Parathyroid adenoma (tissue), 2 donors: ENCODE data around the gene IFITM10.

Experiments used
- H2AFZ ChIP-seq: fragments of 300-600 bp; sonication (generic); one replicate; pipeline ENCODE4 v1.7.0; 2017; ENCODE audit warnings: antibody characterized with exemption, mild to moderate bottlenecking
- H3K27ac ChIP-seq: fragments of 300-600 bp; sonication (generic); one replicate; pipeline ENCODE4 v1.7.0; 2017
- H3K27me3 ChIP-seq: fragments of 300-600 bp; sonication (generic); one replicate; pipeline ENCODE4 v1.7.0; 2017; ENCODE audit warnings: low read length; ENCODE audit not compliant: control insufficient read depth, insufficient read depth
- H3K36me3 ChIP-seq: fragments of 300-600 bp; sonication (generic); one replicate; pipeline ENCODE4 v1.7.0; 2017; ENCODE audit warnings: low read length; ENCODE audit not compliant: control insufficient read depth, insufficient read depth
- H3K4me1 ChIP-seq: fragments of 300-600 bp; sonication (generic); one replicate; pipeline ENCODE4 v1.7.0; 2017; ENCODE audit warnings: control low read depth
- H3K4me2 ChIP-seq: fragments of 300-600 bp; sonication (generic); one replicate; pipeline ENCODE4 v1.7.0; 2017; ENCODE audit warnings: low read length
- H3K4me3 ChIP-seq: fragments of 300-600 bp; sonication (generic); one replicate; pipeline ENCODE4 v1.7.0; 2017; ENCODE audit warnings: low read depth, low read length
- H3K79me2 ChIP-seq: fragments of 300-600 bp; sonication (generic); one replicate; pipeline ENCODE4 v1.7.0; 2017; ENCODE audit warnings: control low read depth
- H3K9ac ChIP-seq: fragments of 300-600 bp; sonication (generic); one replicate; pipeline ENCODE4 v1.7.0; 2017; ENCODE audit warnings: mild to moderate bottlenecking
- H3K9me3 ChIP-seq: fragments of 300-600 bp; sonication (generic); one replicate; pipeline ENCODE4 v1.7.0; 2017; ENCODE audit warnings: low read length; ENCODE audit not compliant: control insufficient read depth
- CTCF ChIP-seq: fragments of 300-600 bp; sonication (generic); IDR thresholded peaks from one replicate; pipeline ENCODE4 v1.7.0; 2017; ENCODE audit warnings: antibody characterized with exemption, mild to moderate bottlenecking
- donor health status: primary hyperparathyroidism.

Gene IFITM10

GRCh38 chr11:1751999-1752906 lies 1.9 kb upstream of the IFITM10 start:
- no peak overlapping the region for H3K9ac ChIP-seq
- no peak overlapping the region for H3K27ac ChIP-seq
- no peak overlapping the region for H2AFZ ChIP-seq
- no peaks in the 10 kb centered on the region for H3K27me3 ChIP-seq
- no peaks in the 10 kb centered on the region for H3K36me3 ChIP-seq
- no peaks in the 10 kb centered on the region for H3K9me3 ChIP-seq
- no peak overlapping the region for H3K4me3 ChIP-seq
- H3K4me2 ChIP-seq: no peak overlapping the region
- no peaks in the 10 kb centered on the region for H3K79me2 ChIP-seq
- no peak for TF ChIP-seq CTCF
- H3K4me1 ChIP-seq: no peaks in the 10 kb centered on the region

GRCh38 chr11:1751531-1751921 lies 1.1 kb upstream of the IFITM10 start:
- no peaks in the 10 kb centered on the region for H3K4me1 ChIP-seq
- H3K4me2 ChIP-seq: no peak overlapping the region
- H3K36me3 ChIP-seq: no peaks in the 10 kb centered on the region
- TF ChIP-seq CTCF: no peak
- H3K27me3 ChIP-seq: no peaks in the 10 kb centered on the region
- H2AFZ ChIP-seq: no peak overlapping the region
- H3K27ac ChIP-seq: no peak overlapping the region
- no peaks in the 10 kb centered on the region for H3K9me3 ChIP-seq
- no peaks in the 10 kb centered on the region for H3K79me2 ChIP-seq
- no peak overlapping the region for H3K9ac ChIP-seq
- no peak overlapping the region for H3K4me3 ChIP-seq

- no peak for TF ChIP-seq CTCF
- Histone ChIP-seq H3K9ac (no peak overlapping the region), H3K9me3 (no peaks in the 10 kb centered on the region), H3K79me2 (no peaks in the 10 kb centered on the region), H2AFZ (no peak overlapping the region), H3K4me2 (no peak overlapping the region), H3K4me1 (no peaks in the 10 kb centered on the region), H3K27me3 (no peaks in the 10 kb centered on the region), H3K27ac (no peak overlapping the region), H3K4me3 (no peak overlapping the region), H3K36me3 (no peaks in the 10 kb centered on the region)
Measured at GRCh38 chr11:1750840-1751530, 590 bp upstream of the IFITM10 start.

- Histone ChIP-seq H3K4me3 (no peak overlapping the region), H3K27ac (no peak overlapping the region), H3K4me1 (no peaks in the 10 kb centered on the region), H3K4me2 (no peak overlapping the region), H3K36me3 (no peaks in the 10 kb centered on the region), H3K79me2 (no peaks in the 10 kb centered on the region), H2AFZ (no peak overlapping the region), H3K27me3 (no peaks in the 10 kb centered on the region), H3K9ac (no peak overlapping the region), H3K9me3 (no peaks in the 10 kb centered on the region)
- no peak for TF ChIP-seq CTCF
Measured at GRCh38 chr11:1749395-1750351, 722 bp downstream of the IFITM10 start.
